ENCODE measurements around the gene BSX. TPM values are rescaled to one million over a fixed set of nuclear protein-coding genes. Genes with fewer than 3 reads are reported as not detected.

The BSX gene
- not detected in 2 replicates for total RNA-seq (2022)
- percentile 12 among the genes with signal in this experiment for Bru-seq, nascent RNA
- not detected for BruChase-seq, experiment 1, labeled RNA remaining after a 2-hour chase
- percentile 19 among the genes with signal in this experiment for BruChase-seq, experiment 2, labeled RNA remaining after a 6-hour chase
- long read RNA-seq, result 0 reads

DNA sequence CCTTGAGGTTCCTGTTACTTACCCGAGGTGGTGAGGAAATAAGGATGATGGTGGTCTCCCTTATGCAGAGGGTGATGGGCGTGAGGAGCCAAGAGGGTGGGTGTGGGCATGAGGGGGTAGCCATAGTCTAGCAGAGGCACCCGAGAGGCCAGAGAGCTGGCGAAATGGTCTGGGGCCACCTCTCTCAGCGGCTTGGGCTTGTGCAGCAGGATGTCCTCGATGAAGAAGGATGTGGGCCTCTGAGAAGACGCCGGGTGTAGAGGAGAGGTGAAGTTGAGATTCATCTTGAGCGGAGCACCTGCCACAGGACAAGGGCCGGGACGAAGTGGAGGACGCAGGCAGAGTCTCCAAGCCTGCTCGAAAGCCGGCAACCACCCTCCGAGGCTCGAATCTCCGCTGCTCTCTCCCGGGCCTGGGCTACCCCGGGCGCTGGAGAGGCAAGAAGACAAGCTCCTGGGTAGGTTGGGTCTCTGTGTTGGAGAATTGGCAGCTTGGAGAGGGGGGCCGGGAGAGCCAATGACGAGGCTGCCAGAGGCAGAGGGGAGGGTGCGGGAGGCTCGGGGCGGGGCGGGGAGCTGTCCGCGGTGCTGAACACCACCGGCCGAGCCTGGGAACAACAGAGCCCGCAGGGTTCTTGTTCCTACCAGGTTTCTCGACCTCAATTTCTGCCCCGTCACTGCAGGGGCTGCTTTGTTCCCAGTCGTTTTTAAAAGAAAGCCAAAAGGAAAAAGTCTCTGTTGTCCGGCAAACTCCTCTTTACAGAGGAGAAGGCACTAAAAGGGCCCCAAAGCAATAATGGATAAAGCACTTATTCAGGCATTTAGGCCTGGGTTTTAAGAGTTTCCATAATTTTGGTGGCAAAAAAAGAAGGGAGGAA is at the start of gene BSX:
TSS of gene BSX (minus strand) at position 447 of the 877 bp plus-strand sequence. CDS start at position 284, 163 bp downstream.
- no peaks in the 10 kb centered on the region for H3K36me3 Mint-ChIP-seq (ENCODE audit: insufficient read depth, unreplicated experiment)

GRCh38 chr11:123030517-123030916 is 48.9 kb upstream of the BSX start:
- ChIA-PET POLR2A (no interaction called here), CTCF (interaction anchor here (1.0 kb wide), 1 partner anchor 10 kb away, joined by 3 read pairs; no protein-coding TSS in a partner anchor)
- no peaks in the 10 kb centered on the region for H3K4me1 Mint-ChIP-seq (ENCODE audit: low read depth, unreplicated experiment)
- Histone ChIP-seq H3K27me3 (replicated peaks; ENCODE audit: control insufficient read depth, insufficient read depth, low read length) (0 out of 2 replicates have a peak, but pooled peaks cover 2% of the 10 kb centered on the region), H3K9me3 (no peaks in the 10 kb centered on the region), H3K4me1 (no peaks in the 10 kb centered on the region), H3K36me3 (ENCODE audit: control insufficient read depth, insufficient read depth, low read length) (no peaks in the 10 kb centered on the region), H3K4me3 (ENCODE audit: low read depth, low read length) (no peak overlapping the region)
- H3K4me3 Mint-ChIP-seq (ENCODE audit: unreplicated experiment), result no peak overlapping the region
- H3K9me3 Mint-ChIP-seq (ENCODE audit: unreplicated experiment), result no peaks in the 10 kb centered on the region
- TF ChIP-seq, protein P1, sequence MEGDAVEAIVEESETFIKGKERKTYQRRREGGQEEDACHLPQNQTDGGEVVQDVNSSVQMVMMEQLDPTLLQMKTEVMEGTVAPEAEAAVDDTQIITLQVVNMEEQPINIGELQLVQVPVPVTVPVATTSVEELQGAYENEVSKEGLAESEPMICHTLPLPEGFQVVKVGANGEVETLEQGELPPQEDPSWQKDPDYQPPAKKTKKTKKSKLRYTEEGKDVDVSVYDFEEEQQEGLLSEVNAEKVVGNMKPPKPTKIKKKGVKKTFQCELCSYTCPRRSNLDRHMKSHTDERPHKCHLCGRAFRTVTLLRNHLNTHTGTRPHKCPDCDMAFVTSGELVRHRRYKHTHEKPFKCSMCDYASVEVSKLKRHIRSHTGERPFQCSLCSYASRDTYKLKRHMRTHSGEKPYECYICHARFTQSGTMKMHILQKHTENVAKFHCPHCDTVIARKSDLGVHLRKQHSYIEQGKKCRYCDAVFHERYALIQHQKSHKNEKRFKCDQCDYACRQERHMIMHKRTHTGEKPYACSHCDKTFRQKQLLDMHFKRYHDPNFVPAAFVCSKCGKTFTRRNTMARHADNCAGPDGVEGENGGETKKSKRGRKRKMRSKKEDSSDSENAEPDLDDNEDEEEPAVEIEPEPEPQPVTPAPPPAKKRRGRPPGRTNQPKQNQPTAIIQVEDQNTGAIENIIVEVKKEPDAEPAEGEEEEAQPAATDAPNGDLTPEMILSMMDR (IDR thresholded peaks at IDR 0.05; ENCODE audit: insufficient read depth in 1 of 2, low read depth in 1 of 2, low read length in 1 of 2, severe bottlenecking in 1 of 2, unreplicated experiment in 1 of 2), result no peak
- no peak overlapping the region for H3K27ac Mint-ChIP-seq (ENCODE audit: unreplicated experiment)
- DNase-seq, result no peak
- intact Hi-C loops (cut with micrococcal nuclease; ENCODE audit: unreplicated experiment), result no loop called here
- H3K27me3 Mint-ChIP-seq (ENCODE audit: insufficient read depth, unreplicated experiment), result peaks cover 6% of the 10 kb centered on the region
- H3K36me3 Mint-ChIP-seq (ENCODE audit: insufficient read depth, unreplicated experiment), result no peaks in the 10 kb centered on the region
- BruUV-seq (replicated peaks), result no TSS peak

More for the DNA sequence above, at the start of gene BSX:
- Mint-ChIP-seq H3K27me3 (ENCODE audit: insufficient read depth, unreplicated experiment) (peaks cover 41% of the 10 kb centered on the region), H3K4me3 (ENCODE audit: unreplicated experiment) (no peak within 1 kb of the TSS), H3K4me1 (ENCODE audit: low read depth, unreplicated experiment) (no peaks in the 10 kb centered on the region), H3K9me3 (ENCODE audit: unreplicated experiment) (no peaks in the 10 kb centered on the region), H3K27ac (ENCODE audit: unreplicated experiment) (no peak within 1 kb of the TSS)
- no peaks in the 10 kb centered on the region for H3K36me3 ChIP-seq (ENCODE audit: control insufficient read depth, insufficient read depth, low read length)
- H3K27me3 ChIP-seq (replicated peaks; ENCODE audit: control insufficient read depth, insufficient read depth, low read length), result peaks cover 1% of the 10 kb centered on the region
- H3K4me1 ChIP-seq, result no peaks in the 10 kb centered on the region
- ChIA-PET POLR2A (no interaction called here), CTCF (interaction anchor here (1.5 kb wide), 1 partner anchor 39 kb away, joined by 3 read pairs; no protein-coding TSS in a partner anchor)
- intact Hi-C loops (cut with micrococcal nuclease; ENCODE audit: unreplicated experiment), result no loop called here
- H3K9me3 ChIP-seq, result no peaks in the 10 kb centered on the region
- H3K4me3 ChIP-seq (ENCODE audit: low read depth, low read length), result no peak within 1 kb of the TSS
- peak; percentile 73 to 82 for DNase-seq
- BruUV-seq (replicated peaks), result no TSS peak
- TF ChIP-seq, protein P1 (IDR thresholded peaks at IDR 0.05; ENCODE audit: insufficient read depth in 1 of 2, low read depth in 1 of 2, low read length in 1 of 2, severe bottlenecking in 1 of 2, unreplicated experiment in 1 of 2), result no peak

- POLR2A ChIA-PET, result no interaction called here
- no peak overlapping the region for H3K4me3 Mint-ChIP-seq (ENCODE audit: unreplicated experiment)
- H3K27me3 Mint-ChIP-seq (ENCODE audit: insufficient read depth, unreplicated experiment), result peaks cover 20% of the 10 kb centered on the region
- TF ChIP-seq, protein P1 (IDR thresholded peaks at IDR 0.05; ENCODE audit: insufficient read depth in 1 of 2, low read depth in 1 of 2, low read length in 1 of 2, severe bottlenecking in 1 of 2, unreplicated experiment in 1 of 2), result peak; percentile 79
- no peaks in the 10 kb centered on the region for H3K9me3 Mint-ChIP-seq (ENCODE audit: unreplicated experiment)
- CTCF ChIA-PET, result interaction anchor here (0.6 to 1.9 kb wide), 34 partner anchors 8 to 321 kb away, joined by 3 to 25 read pairs (median 3); partner anchors contain the start of genes BSX, HSPA8 and JHY
- H3K27ac Mint-ChIP-seq (ENCODE audit: unreplicated experiment), result no peak overlapping the region
- H3K4me1 Mint-ChIP-seq (ENCODE audit: low read depth, unreplicated experiment), result peaks cover 6% of the 10 kb centered on the region
- BruUV-seq (replicated peaks), result no TSS peak
- Histone ChIP-seq H3K27me3 (replicated peaks; ENCODE audit: control insufficient read depth, insufficient read depth, low read length) (no peaks in the 10 kb centered on the region; the same call in 1 of the 2 replicates), H3K4me1 (no peaks in the 10 kb centered on the region), H3K36me3 (ENCODE audit: control insufficient read depth, insufficient read depth, low read length) (no peaks in the 10 kb centered on the region), H3K9me3 (no peaks in the 10 kb centered on the region), H3K4me3 (ENCODE audit: low read depth, low read length) (no peak overlapping the region)
- peak; percentile 53 to 59 for DNase-seq
- H3K36me3 Mint-ChIP-seq (ENCODE audit: insufficient read depth, unreplicated experiment), result no peaks in the 10 kb centered on the region
- intact Hi-C loops (cut with micrococcal nuclease; ENCODE audit: unreplicated experiment), result loop anchor here (5.0 kb wide), 3 partner anchors 224 to 439 kb away; no protein-coding TSS in a partner anchor
These were observed 39.3 kb upstream of the BSX start for GRCh38 chr11:123020968-123021367.
